Ascending aorta (tissue), 2 donors: ENCODE data around the gene OSBPL10. TPM values are rescaled to one million over a fixed set of nuclear protein-coding genes. Genes with fewer than 3 reads are reported as not detected.

Source experiments
- DNase-seq, 2 donors: peaks; one replicate each; pipeline ENCODE4 v3.0.0-alpha.2; 2019; ENCODE audit warnings: low spot score in 2 of 2
- H3K27ac ChIP-seq, 2 donors: fragments of 200-600 bp; sonication (generic); one replicate each; pipeline ENCODE4 v1.5.1; 2016 to 2017; ENCODE audit warnings: mild to moderate bottlenecking in 1 of 2
- H3K27me3 ChIP-seq: fragments of 200-600 bp; sonication (generic); one replicate; pipeline ENCODE4 v1.5.1; 2017
- H3K36me3 ChIP-seq, 2 donors: fragments of 200-600 bp; sonication (generic); one replicate each; pipeline ENCODE4 v1.5.1; 2016
- H3K4me1 ChIP-seq, 2 donors: fragments of 200-600 bp; sonication (generic); one replicate each; pipeline ENCODE4 v1.5.1; 2016 to 2017; ENCODE audit warnings: mild to moderate bottlenecking in 1 of 2
- H3K4me3 ChIP-seq, 2 donors: fragments of 200-600 bp; sonication (generic); one replicate each; pipeline ENCODE4 v1.5.1; 2016 to 2017; ENCODE audit warnings: mild to moderate bottlenecking in 1 of 2
- H3K9me3 ChIP-seq, 2 donors: fragments of 200-600 bp; sonication (generic); one replicate each; pipeline ENCODE4 v1.5.1; 2016
- intact Hi-C: fragments of 100-400 bp; cut with DNase I; formaldehyde crosslinking; loops from one replicate; pipeline ENCODE4 v1.15.1; 2023
- total RNA-seq: library from RNA; depleted of rRNA; stranded (reverse); fragments of >200 nt; gene quantifications from one replicate; pipeline ENCODE4 v1.1.0, GENCODE V29; 2016
- TF ChIP-seq, protein P1 (sequence below), 3 experiments: fragments of 200-600 bp in 2 of 3; fragments of 450-650 bp in 1 of 3; sonication (generic) in 2 of 3; IDR thresholded peaks; one replicate each; pipeline ENCODE4 v1.5.1; 2016 to 2019; ENCODE audit warnings: antibody characterized with exemption in 3 of 3, mild to moderate bottlenecking in 1 of 3, moderate library complexity in 1 of 3

The OSBPL10 gene
- total RNA-seq, 1 donor from 2014 or later = 169 TPM

DNA sequence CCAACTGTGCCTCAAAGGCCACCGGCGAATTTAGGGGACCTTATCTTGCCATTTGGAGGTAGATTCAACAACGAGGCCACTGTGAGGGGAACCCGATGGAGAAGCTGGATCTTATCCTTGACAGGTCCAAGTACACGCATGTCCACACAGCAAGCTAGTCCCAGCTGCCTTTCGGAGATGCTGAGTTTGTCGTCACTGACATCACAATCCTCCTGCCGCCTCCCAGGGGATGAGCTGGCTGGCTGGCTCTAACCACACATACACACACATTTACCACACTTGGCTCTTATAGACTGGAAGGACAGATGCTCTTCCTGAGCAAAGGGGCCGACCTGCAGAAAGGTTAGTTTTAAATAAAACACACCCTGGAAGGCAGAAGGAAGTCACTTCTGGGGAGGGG is 272.1 kb downstream of the OSBPL10 start:
- no peaks in the 10 kb centered on the region for H3K9me3 ChIP-seq
- no peaks in the 10 kb centered on the region for H3K36me3 ChIP-seq
- H3K27me3 ChIP-seq = no peaks in the 10 kb centered on the region
- TF ChIP-seq, protein P1, sequence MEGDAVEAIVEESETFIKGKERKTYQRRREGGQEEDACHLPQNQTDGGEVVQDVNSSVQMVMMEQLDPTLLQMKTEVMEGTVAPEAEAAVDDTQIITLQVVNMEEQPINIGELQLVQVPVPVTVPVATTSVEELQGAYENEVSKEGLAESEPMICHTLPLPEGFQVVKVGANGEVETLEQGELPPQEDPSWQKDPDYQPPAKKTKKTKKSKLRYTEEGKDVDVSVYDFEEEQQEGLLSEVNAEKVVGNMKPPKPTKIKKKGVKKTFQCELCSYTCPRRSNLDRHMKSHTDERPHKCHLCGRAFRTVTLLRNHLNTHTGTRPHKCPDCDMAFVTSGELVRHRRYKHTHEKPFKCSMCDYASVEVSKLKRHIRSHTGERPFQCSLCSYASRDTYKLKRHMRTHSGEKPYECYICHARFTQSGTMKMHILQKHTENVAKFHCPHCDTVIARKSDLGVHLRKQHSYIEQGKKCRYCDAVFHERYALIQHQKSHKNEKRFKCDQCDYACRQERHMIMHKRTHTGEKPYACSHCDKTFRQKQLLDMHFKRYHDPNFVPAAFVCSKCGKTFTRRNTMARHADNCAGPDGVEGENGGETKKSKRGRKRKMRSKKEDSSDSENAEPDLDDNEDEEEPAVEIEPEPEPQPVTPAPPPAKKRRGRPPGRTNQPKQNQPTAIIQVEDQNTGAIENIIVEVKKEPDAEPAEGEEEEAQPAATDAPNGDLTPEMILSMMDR (IDR thresholded peaks at IDR 0.05) = no peak
- intact Hi-C loops = no loop called here
- no peak overlapping the region for H3K4me3 ChIP-seq
- H3K4me1 ChIP-seq = peaks cover 3 to 7% of the 10 kb centered on the region in 2 donors
- no peak overlapping the region for H3K27ac ChIP-seq
- DNase-seq = no peak

GRCh38 chr3:31707286-31707685 is 273.8 kb downstream of the OSBPL10 start:
- Histone ChIP-seq H3K4me3 (no peak overlapping the region), H3K36me3 (no peaks in the 10 kb centered on the region), H3K9me3 (no peaks in the 10 kb centered on the region), H3K4me1 (peaks cover 3 to 7% of the 10 kb centered on the region in 2 donors), H3K27ac (no peak overlapping the region), H3K27me3 (no peaks in the 10 kb centered on the region)
- TF ChIP-seq, protein P1 (IDR thresholded peaks at IDR 0.05) = no peak
- intact Hi-C loops = no loop called here
- DNase-seq = no peak

DNA sequence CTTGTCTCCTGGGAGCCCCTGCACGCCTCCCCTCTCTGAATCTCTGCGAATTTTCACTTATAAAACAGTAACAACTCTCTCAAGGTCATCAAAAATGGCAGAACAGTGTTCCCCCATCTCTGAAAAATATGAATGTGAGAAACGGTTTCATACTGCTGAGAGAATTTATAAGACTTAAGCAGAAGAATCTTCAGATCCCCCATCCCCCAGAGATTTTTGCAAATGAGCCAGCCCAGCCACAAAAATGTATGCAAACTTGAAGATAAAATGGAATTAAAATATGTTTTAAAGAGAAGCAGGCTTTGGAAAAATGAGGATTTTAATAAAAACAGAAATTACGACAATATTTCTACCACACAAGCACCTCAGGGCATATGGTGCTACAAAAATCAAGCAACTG is 275.3 kb downstream of the OSBPL10 start:
- no peak overlapping the region for H3K4me3 ChIP-seq
- H3K9me3 ChIP-seq = no peaks in the 10 kb centered on the region
- peaks cover 3 to 7% of the 10 kb centered on the region in 2 donors for H3K4me1 ChIP-seq
- no peaks in the 10 kb centered on the region for H3K27me3 ChIP-seq
- H3K36me3 ChIP-seq = peaks cover 0 to 7% of the 10 kb centered on the region in 2 donors
- TF ChIP-seq, protein P1 (IDR thresholded peaks at IDR 0.05) = no peak
- intact Hi-C loops = no loop called here
- DNase-seq = no peak
- no peak overlapping the region for H3K27ac ChIP-seq

GRCh38 chr3:31704591-31705179 is 276.4 kb downstream of the OSBPL10 start:
- H3K4me1 ChIP-seq = peaks cover 3 to 7% of the 10 kb centered on the region in 2 donors
- intact Hi-C loops = no loop called here
- DNase-seq = no peak
- no peaks in the 10 kb centered on the region for H3K9me3 ChIP-seq
- H3K36me3 ChIP-seq = peaks cover 0 to 7% of the 10 kb centered on the region in 2 donors
- TF ChIP-seq, protein P1 (IDR thresholded peaks at IDR 0.05) = no peak
- H3K27ac ChIP-seq = no peak overlapping the region
- no peaks in the 10 kb centered on the region for H3K27me3 ChIP-seq
- H3K4me3 ChIP-seq = no peak overlapping the region

DNA sequence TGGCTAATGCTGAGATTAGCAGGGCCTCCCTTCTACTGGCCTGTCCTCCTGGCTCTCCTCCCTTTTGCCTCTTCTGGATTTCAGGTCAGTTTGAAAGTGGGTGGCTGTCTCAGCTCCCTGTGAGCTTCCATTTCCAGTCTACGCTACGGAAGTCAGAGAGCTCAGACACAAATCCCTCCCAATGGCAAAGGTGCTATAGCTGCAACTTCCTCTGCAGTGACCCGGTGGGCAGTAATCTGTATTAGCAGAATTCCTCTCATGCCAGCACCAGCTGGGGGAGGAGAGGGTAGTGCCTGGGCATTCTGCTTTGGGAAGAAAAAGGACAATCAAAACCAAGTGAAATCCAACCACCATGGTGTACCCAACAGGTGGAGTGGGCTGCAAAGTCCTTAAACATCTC is 276.9 kb downstream of the OSBPL10 start:
- intact Hi-C loops = no loop called here
- no peak for DNase-seq
- H3K27me3 ChIP-seq = no peaks in the 10 kb centered on the region
- no peak overlapping the region for H3K4me3 ChIP-seq
- no peak overlapping the region for H3K27ac ChIP-seq
- no peaks in the 10 kb centered on the region for H3K9me3 ChIP-seq
- TF ChIP-seq, protein P1 (IDR thresholded peaks at IDR 0.05) = no peak
- H3K4me1 ChIP-seq = peaks cover 3 to 7% of the 10 kb centered on the region in 2 donors
- peaks cover 0 to 7% of the 10 kb centered on the region in 2 donors for H3K36me3 ChIP-seq

- Histone ChIP-seq H3K4me1 (peaks cover 3 to 7% of the 10 kb centered on the region in 2 donors), H3K27ac (no peak overlapping the region), H3K27me3 (no peaks in the 10 kb centered on the region), H3K36me3 (peaks cover 0 to 7% of the 10 kb centered on the region in 2 donors), H3K9me3 (no peaks in the 10 kb centered on the region), H3K4me3 (no peak overlapping the region)
- DNase-seq = no peak
- TF ChIP-seq, protein P1 (IDR thresholded peaks at IDR 0.05) = no peak
- intact Hi-C loops = no loop called here
Measured at GRCh38 chr3:31701286-31701685, 279.8 kb downstream of the OSBPL10 start.
